Heart left ventricle (tissue), 16 donors: ENCODE data around the gene WDR62. TPM values are rescaled to one million over a fixed set of nuclear protein-coding genes. Genes with fewer than 3 reads are reported as not detected.
A peak's percentile ranks its signal among the peaks of the same experiment; 100 is the strongest.

Experiments
- ATAC-seq, 4 donors: fragments of 200-7000 bp; cut with Tn5 transposase; one replicate each; pipeline ENCODE4 v1.9.1; 2020 to 2022; ENCODE audit warnings: moderate library complexity in 4 of 4, mild to moderate bottlenecking in 3 of 4, moderate number of reproducible peaks in 1 of 4
- DNase-seq, 5 donors: peaks; one replicate each; pipeline ENCODE4 v3.0.0-alpha.2; 2020
- H3K27ac ChIP-seq, 12 donors: fragments of 200-600 bp; sonication (generic) in 4 of 12; one replicate each; pipeline versions ENCODE4 v1.5.0 to v1.8.0; 2016 to 2022; ENCODE audit warnings: mild to moderate bottlenecking in 2 of 12
- H3K27me3 ChIP-seq, 9 donors: fragments of 200-600 bp; sonication (generic) in 2 of 9; one replicate each; pipeline versions ENCODE4 v1.5.1 to v1.8.0; 2016 to 2022; ENCODE audit warnings: mild to moderate bottlenecking in 3 of 9
- H3K36me3 ChIP-seq, 9 donors: fragments of 200-600 bp; sonication (generic) in 2 of 9; one replicate each; pipeline versions ENCODE4 v1.5.0 to v1.8.0; 2018 to 2022; ENCODE audit warnings: mild to moderate bottlenecking in 2 of 9
- H3K4me1 ChIP-seq, 12 donors: fragments of 200-600 bp; sonication (generic) in 4 of 12; one replicate each; pipeline versions ENCODE4 v1.5.0 to v1.8.0; 2016 to 2022; ENCODE audit warnings: mild to moderate bottlenecking in 3 of 12
- H3K4me3 ChIP-seq, 12 donors: fragments of 200-600 bp; sonication (generic) in 4 of 12; one replicate each; pipeline versions ENCODE4 v1.5.0 to v1.8.0; 2017 to 2022; ENCODE audit warnings: mild to moderate bottlenecking in 9 of 12, moderate library complexity in 4 of 12
- H3K9me3 ChIP-seq, 12 donors: fragments of 200-600 bp; sonication (generic) in 4 of 12; one replicate each; pipeline versions ENCODE4 v1.5.0 to v1.8.0; 2016 to 2022; ENCODE audit warnings: mild to moderate bottlenecking in 1 of 12
- POLR2A ChIP-seq, 2 donors: fragments of 450-650 bp; IDR thresholded peaks; one replicate each; pipeline ENCODE4 v1.6.1; 2017; ENCODE audit warnings: antibody characterized with exemption in 2 of 2, mild to moderate bottlenecking in 2 of 2, moderate library complexity in 2 of 2
- WGBS, 4 donors: extraction: QIAGEN DNeasy Blood & Tissue Kit in 2 of 4; methylation state at CpG; one replicate each; pipeline versions ENCODE4 v1.1.5 to v1.1.7; 2013 to 2018; 5-methylcytosine and 5-hydroxymethylcytosine counted together
- intact Hi-C, 10 donors: fragments of 100-400 bp; cut with DNase I; formaldehyde crosslinking; loops; one replicate each; pipeline versions ENCODE4 v1.11.1 to v1.14.2; 2022
- polyA plus RNA-seq, 2 donors: library from polyadenylated mRNA; stranded (reverse); fragments of 200-250 nt; gene quantifications; one replicate each; pipeline ENCODE4 v1.2.3, GENCODE V29; 2013
- total RNA-seq, 9 donors: library from RNA; depleted of rRNA in 2 of 9; stranded (reverse); fragments of >200 nt in 2 of 9; fragmentation: NEBNext Ultra II Directional in 3 of 9; extraction: Animal tissue kit (Norgen Biotek cat#: 25700) in 3 of 9; gene quantifications; one replicate each; pipeline versions ENCODE4 v1.1.0 to v1.2.4, GENCODE V29; 2016 to 2023
- TF ChIP-seq, protein P1 (sequence below), 12 donors: fragments of 200-600 bp; sonication (generic) in 4 of 12; IDR thresholded peaks; one replicate each; pipeline versions ENCODE4 v1.5.0 to v1.8.0; 2018 to 2022; ENCODE audit warnings: antibody characterized with exemption in 12 of 12, mild to moderate bottlenecking in 5 of 12
- donor health status: ischemic (EF 13 %, LVEDD 7.1; RV severe dilation, severe dysfunction).
- donor health status: healthy with polysubstance abuse.
- donor health status: DM: no; HTN: yes; CAD: no.
- donor health status: DM: no; HTN: no; CAD: no.
- donor health status: ischemic (EF 25% LVEDD 6.9; RV normal size, moderate dysfunction).
- donor health status: ischemic (EF 25% LVEDD 5.7; RV mildly dilated, moderate dysfunction).
- donor health status: healthy.
- donor health status: DM: yes; HTN: yes; CAD: no.
- donor health status: ischemic (EF 35%, LVEDD 5.7; RV mildly dilated, moderate dysfunction).
- donor health status: nonischemic (EF 11% LVEDD 7.7; RV severe dilation, severe dysfunction).
- donor health status: DM: yes; HTN: yes; CAD: no.
- donor health status: PGD.
- donor health status: ischemic (EF 29% LVEDD 5.4; RV normal size, mild dysfunction).
- donor health status: nonischemic (EF 23%, LVEDD 6.1; RV moderate dilation, normal function).

The WDR62 gene
- total and polyA plus RNA-seq, 11 donors, result 1.4 to 24.3 (median 7.7) TPM

DNA sequence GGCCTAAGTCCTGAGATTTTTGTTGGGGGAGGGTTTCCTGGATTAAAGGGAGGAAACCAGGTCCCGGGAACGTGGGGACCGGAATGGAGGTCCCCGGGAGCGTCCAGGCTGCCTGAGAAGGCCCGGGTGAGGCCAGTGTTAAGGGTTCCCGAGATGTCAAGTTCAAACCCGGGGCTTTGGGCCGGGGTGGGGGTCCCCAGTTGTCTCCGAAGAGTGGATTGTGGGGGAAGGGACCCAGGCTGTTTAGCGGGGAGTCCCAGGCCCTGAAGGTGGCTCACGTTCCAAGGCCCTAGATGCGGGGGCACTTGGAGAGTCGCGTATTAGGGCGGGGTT lies 97.3 kb downstream of the WDR62 start:
- no peak for TF ChIP-seq POLR2A (IDR thresholded peaks at IDR 0.05)
- TF ChIP-seq, protein P1, sequence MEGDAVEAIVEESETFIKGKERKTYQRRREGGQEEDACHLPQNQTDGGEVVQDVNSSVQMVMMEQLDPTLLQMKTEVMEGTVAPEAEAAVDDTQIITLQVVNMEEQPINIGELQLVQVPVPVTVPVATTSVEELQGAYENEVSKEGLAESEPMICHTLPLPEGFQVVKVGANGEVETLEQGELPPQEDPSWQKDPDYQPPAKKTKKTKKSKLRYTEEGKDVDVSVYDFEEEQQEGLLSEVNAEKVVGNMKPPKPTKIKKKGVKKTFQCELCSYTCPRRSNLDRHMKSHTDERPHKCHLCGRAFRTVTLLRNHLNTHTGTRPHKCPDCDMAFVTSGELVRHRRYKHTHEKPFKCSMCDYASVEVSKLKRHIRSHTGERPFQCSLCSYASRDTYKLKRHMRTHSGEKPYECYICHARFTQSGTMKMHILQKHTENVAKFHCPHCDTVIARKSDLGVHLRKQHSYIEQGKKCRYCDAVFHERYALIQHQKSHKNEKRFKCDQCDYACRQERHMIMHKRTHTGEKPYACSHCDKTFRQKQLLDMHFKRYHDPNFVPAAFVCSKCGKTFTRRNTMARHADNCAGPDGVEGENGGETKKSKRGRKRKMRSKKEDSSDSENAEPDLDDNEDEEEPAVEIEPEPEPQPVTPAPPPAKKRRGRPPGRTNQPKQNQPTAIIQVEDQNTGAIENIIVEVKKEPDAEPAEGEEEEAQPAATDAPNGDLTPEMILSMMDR (IDR thresholded peaks at IDR 0.05), result no peak
- H3K9me3 ChIP-seq, result no peaks in the 10 kb centered on the region
- H3K36me3 ChIP-seq, result peaks cover 2 to 41% (median 38%) of the 10 kb centered on the region in 9 donors
- no peak for ATAC-seq
- H3K27ac ChIP-seq, result peak overlapping the region; percentile 97 to 100 (median 99)
- H3K27me3 ChIP-seq, result no peaks in the 10 kb centered on the region
- H3K4me3 ChIP-seq, result peak overlapping the region; percentile 57 to 94 (median 79)
- intact Hi-C loops, result loop anchor here in 4 of 10 donors (1.0 kb wide), 3 partner anchors 12 to 17 kb away; partner anchors contain the start of gene CAPNS1 (in 3 of the 4)
- no peak for DNase-seq
- H3K4me1 ChIP-seq, result peaks cover 0 to 45% (median 25%) of the 10 kb centered on the region in 12 donors
- WGBS, 4 donors, result 12 to 17% (median 14%) methylated on average over 10 to 16 of the region's 16 CpGs

DNA sequence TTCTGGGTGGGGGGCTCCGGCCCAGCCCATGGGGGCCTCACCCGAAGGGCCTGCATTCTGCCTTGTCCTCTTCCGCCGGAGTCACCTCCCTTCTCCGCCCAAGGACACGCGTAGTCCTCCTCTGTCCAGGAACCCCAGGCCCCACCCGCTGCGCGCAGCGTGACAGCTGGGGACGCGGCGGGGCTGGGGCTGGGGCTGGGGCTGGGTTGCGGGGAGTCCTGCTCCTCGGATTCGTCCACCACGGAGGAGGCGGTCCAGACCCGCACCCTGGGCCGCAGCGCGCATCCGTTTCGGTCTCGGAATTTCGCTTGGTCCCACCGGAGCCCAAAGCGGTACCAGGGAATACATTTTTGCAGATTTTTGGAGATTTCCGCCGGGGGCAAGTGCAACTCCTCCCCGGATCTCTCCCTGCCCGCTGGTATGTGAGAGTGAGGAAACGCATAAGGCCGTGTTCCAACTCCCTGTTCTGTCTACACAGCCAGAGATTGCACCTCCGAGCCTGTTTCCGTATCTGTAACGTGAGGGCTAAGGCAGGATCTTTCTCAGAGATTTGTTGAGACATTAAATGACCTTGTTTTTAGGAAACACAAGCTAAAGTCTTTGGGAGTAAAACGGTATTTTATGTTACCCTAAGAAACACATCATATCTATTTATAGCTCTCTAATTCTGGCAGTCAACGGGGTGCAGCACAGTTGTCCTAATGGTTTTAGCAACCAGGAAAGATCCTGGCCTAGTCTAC lies 97.8 kb downstream of the WDR62 start, which contains the start of gene COX7A1:
COX7A1 (minus strand) TSS at position 96 of the 740 bp plus-strand sequence; CDS start at position 56, 40 bp downstream.
- DNase-seq, result peak; percentile 88 to 93 (median 90)
- 1 to 14% (median 5%) methylated on average over 11 to 40 of the region's 40 CpGs for WGBS, 4 donors
- peak within 1 kb of the TSS; percentile 57 to 94 (median 79) for H3K4me3 ChIP-seq
- no peaks in the 10 kb centered on the region for H3K9me3 ChIP-seq
- TF ChIP-seq, protein P1 (IDR thresholded peaks at IDR 0.05), result no peak
- TF ChIP-seq POLR2A (IDR thresholded peaks at IDR 0.05), result peak; percentile 78 to 80
- intact Hi-C loops, result loop anchor here in 5 of 10 donors (1.0 kb wide), 3 partner anchors 12 to 17 kb away; partner anchors contain the start of gene CAPNS1 (in 4 of the 5)
- H3K27me3 ChIP-seq, result no peaks in the 10 kb centered on the region
- peaks cover 0 to 45% (median 25%) of the 10 kb centered on the region in 12 donors for H3K4me1 ChIP-seq
- peak; percentile 91 to 93 (median 92) for ATAC-seq
- H3K27ac ChIP-seq, result peak within 1 kb of the TSS; percentile 97 to 100 (median 99)
- peaks cover 0 to 36% (median 33%) of the 10 kb centered on the region in 9 donors for H3K36me3 ChIP-seq

DNA sequence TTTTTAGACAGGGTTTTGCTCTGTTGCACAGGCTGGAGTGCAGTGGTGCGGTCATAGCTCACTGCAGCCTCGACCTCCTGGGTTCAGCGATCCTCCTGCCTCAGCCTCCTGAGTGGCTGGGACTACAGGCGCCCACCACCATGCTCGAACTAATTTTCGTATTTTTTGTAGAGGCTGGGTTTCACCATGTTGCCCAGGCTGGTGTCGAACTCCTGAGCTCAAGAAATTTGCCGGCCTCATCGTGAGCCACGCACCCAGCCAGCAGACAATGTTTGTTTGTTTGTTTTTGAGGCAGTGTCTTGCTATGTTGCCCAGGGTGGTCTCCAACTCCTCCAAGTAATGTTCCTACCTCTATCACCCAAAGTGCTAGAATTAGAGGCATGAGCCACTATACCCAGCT lies 98.4 kb downstream of the WDR62 start:
- Histone ChIP-seq H3K36me3 (peaks cover 0 to 30% (median 27%) of the 10 kb centered on the region in 9 donors), H3K27ac (peak overlapping the region; percentile 97 to 100 (median 99)), H3K4me1 (peaks cover 0 to 48% (median 25%) of the 10 kb centered on the region in 12 donors), H3K27me3 (no peaks in the 10 kb centered on the region), H3K9me3 (no peaks in the 10 kb centered on the region), H3K4me3 (peak overlapping the region in 11 of 12 donors; percentile 57 to 94 (median 79))
- DNase-seq (peak in 1 of 5 donors; percentile 46), ATAC-seq (no peak)
- WGBS, 4 donors, result 78 to 84% (median 84%) methylated on average over 10 of the region's 10 CpGs
- intact Hi-C loops, result loop anchor here in 1 of 10 donors (1.0 kb wide), 1 partner anchor 13 kb away; the partner anchor contains the start of gene CAPNS1
- TF ChIP-seq, protein P1 (IDR thresholded peaks at IDR 0.05), result no peak
- no peak for TF ChIP-seq POLR2A (IDR thresholded peaks at IDR 0.05)

Other genes starting within 250 kb of the WDR62 start
- not detected for gene PRODH2, start 242.1 kb upstream of the WDR62 start, total RNA-seq
- gene PRODH2, start 242.1 kb upstream of the WDR62 start, polyA plus RNA-seq, result not detected
- 1 to 10 TPM in 1 of 9 donors, not detected in 8; 1.0 TPM for gene NPHS1, start 202.4 kb upstream of the WDR62 start, total RNA-seq
- not detected for gene NPHS1, start 202.4 kb upstream of the WDR62 start, polyA plus RNA-seq
- gene KIRREL2, start 198.0 kb upstream of the WDR62 start, total RNA-seq, result under 1 TPM in 1 of 9 donors, not detected in 8; 0.77 TPM
- not detected for gene KIRREL2, start 198.0 kb upstream of the WDR62 start, polyA plus RNA-seq
- gene APLP1, start 186.3 kb upstream of the WDR62 start, total RNA-seq, result 10 to 100 TPM in 8 of 9 donors, 1 to 10 TPM in 1; 8.9 to 44.3 (median 25.3) TPM
- 10 to 100 TPM in 1 of 2 donors, 1 to 10 TPM in 1; 2.1 to 19.0 TPM for gene APLP1, start 186.3 kb upstream of the WDR62 start, polyA plus RNA-seq
- gene NFKBID, start 154.4 kb upstream of the WDR62 start, total RNA-seq, result 10 to 100 TPM in 1 of 9 donors, 1 to 10 TPM in 7, under 1 TPM in 1; 0.79 to 12.3 (median 3.0) TPM
- 1 to 10 TPM; 2.8 to 3.1 TPM for gene NFKBID, start 154.4 kb upstream of the WDR62 start, polyA plus RNA-seq
- gene HCST, start 152.4 kb upstream of the WDR62 start, total RNA-seq, result 10 to 100 TPM in 2 of 9 donors, 1 to 10 TPM in 6, not detected in 1; 2.3 to 31.7 (median 4.7) TPM
- gene HCST, start 152.4 kb upstream of the WDR62 start, polyA plus RNA-seq, result 10 to 100 TPM in 1 of 2 donors, 1 to 10 TPM in 1; 3.2 to 10.1 TPM
- 100 to 1,000 TPM in 2 of 9 donors, 10 to 100 TPM in 7; 12.6 to 237 (median 19.4) TPM for gene TYROBP, start 146.6 kb upstream of the WDR62 start, total RNA-seq
- 10 to 100 TPM; 17.1 to 42.7 TPM for gene TYROBP, start 146.6 kb upstream of the WDR62 start, polyA plus RNA-seq
- gene LRFN3, start 118.5 kb upstream of the WDR62 start, total RNA-seq, result 10 to 100 TPM in 3 of 9 donors, 1 to 10 TPM in 6; 4.5 to 18.6 (median 8.5) TPM
- 10 to 100 TPM in 1 of 2 donors, 1 to 10 TPM in 1; 6.3 to 14.7 TPM for gene LRFN3, start 118.5 kb upstream of the WDR62 start, polyA plus RNA-seq
- 10 to 100 TPM in 8 of 9 donors, 1 to 10 TPM in 1; 9.7 to 41.8 (median 11.4) TPM for gene SDHAF1, start 59.7 kb upstream of the WDR62 start, total RNA-seq
- 10 to 100 TPM in 1 of 2 donors, 1 to 10 TPM in 1; 9.8 to 18.5 TPM for gene SDHAF1, start 59.7 kb upstream of the WDR62 start, polyA plus RNA-seq
- gene SYNE4, start 46.1 kb upstream of the WDR62 start, total RNA-seq, result under 1 TPM in 5 of 9 donors, not detected in 4; 0.12 to 0.50 (median 0.19) TPM
- gene SYNE4, start 46.1 kb upstream of the WDR62 start, polyA plus RNA-seq, result under 1 TPM; 0.15 to 0.17 TPM
- gene ALKBH6, start 40.7 kb upstream of the WDR62 start, total RNA-seq, result 10 to 100 TPM in 6 of 9 donors, 1 to 10 TPM in 3; 7.3 to 22.5 (median 11.5) TPM
- gene ALKBH6, start 40.7 kb upstream of the WDR62 start, polyA plus RNA-seq, result 10 to 100 TPM; 13.4 TPM
- 1 to 10 TPM; 2.2 to 8.0 (median 4.3) TPM for gene CLIP3, start 22.0 kb upstream of the WDR62 start, total RNA-seq
- gene CLIP3, start 22.0 kb upstream of the WDR62 start, polyA plus RNA-seq, result 1 to 10 TPM; 1.3 TPM
- 1 to 10 TPM; 2.3 to 6.0 (median 4.3) TPM for gene THAP8, start 612 bp upstream of the WDR62 start, total RNA-seq
- gene THAP8, start 612 bp upstream of the WDR62 start, polyA plus RNA-seq, result 1 to 10 TPM; 6.0 to 7.3 TPM
- not detected for gene OVOL3, start 56.2 kb downstream of the WDR62 start, total RNA-seq
- gene OVOL3, start 56.2 kb downstream of the WDR62 start, polyA plus RNA-seq, result not detected
- 100 to 1,000 TPM in 5 of 9 donors, 10 to 100 TPM in 4; 80.4 to 153 (median 107) TPM for gene POLR2I, start 60.0 kb downstream of the WDR62 start, total RNA-seq
- 100 to 1,000 TPM in 1 of 2 donors, 10 to 100 TPM in 1; 93.1 to 180 TPM for gene POLR2I, start 60.0 kb downstream of the WDR62 start, polyA plus RNA-seq
- gene TBCB, start 60.6 kb downstream of the WDR62 start, total RNA-seq, result 100 to 1,000 TPM in 6 of 9 donors, 10 to 100 TPM in 3; 89.8 to 146 (median 111) TPM
- gene TBCB, start 60.6 kb downstream of the WDR62 start, polyA plus RNA-seq, result 100 to 1,000 TPM; 109 to 171 TPM
- 1,000 to 10,000 TPM in 1 of 9 donors, 100 to 1,000 TPM in 8; 272 to 1,054 (median 860) TPM for gene CAPNS1, start 85.2 kb downstream of the WDR62 start, total RNA-seq
- 1,000 to 10,000 TPM in 1 of 2 donors, 100 to 1,000 TPM in 1; 956 to 1,083 TPM for gene CAPNS1, start 85.2 kb downstream of the WDR62 start, polyA plus RNA-seq
- gene COX7A1, start 97.5 kb downstream of the WDR62 start, total RNA-seq, result 1,000 to 10,000 TPM in 7 of 9 donors, 100 to 1,000 TPM in 2; 414 to 2,982 (median 2,187) TPM
- gene COX7A1, start 97.5 kb downstream of the WDR62 start, polyA plus RNA-seq, result 1,000 to 10,000 TPM in 1 of 2 donors, 100 to 1,000 TPM in 1; 470 to 2,188 TPM
- gene ZNF565, start 159.8 kb downstream of the WDR62 start, total RNA-seq, result 1 to 10 TPM; 2.3 to 4.3 (median 3.0) TPM
- 1 to 10 TPM; 2.6 to 3.6 TPM for gene ZNF565, start 159.8 kb downstream of the WDR62 start, polyA plus RNA-seq
- gene ZNF146, start 160.2 kb downstream of the WDR62 start, total RNA-seq, result 10 to 100 TPM; 28.2 to 53.7 (median 35.1) TPM
- 10 to 100 TPM; 14.1 to 41.1 TPM for gene ZNF146, start 160.2 kb downstream of the WDR62 start, polyA plus RNA-seq